GM21381 (cell line): Measurements from ENCODE around the gene SMAD2.
"Not testable (repeated sequence)": the region's sequence is repeated elsewhere in the genome, so short reads cannot be mapped to it uniquely, and the experiment has no call there.

Experiments
- ATAC-seq: cut with Tn5 transposase; IDR thresholded peaks from one replicate; pipeline ENCODE4 v1.9.1; 2021; ENCODE audit warnings: mild to moderate bottlenecking, moderate library complexity; ENCODE audit not compliant: unreplicated experiment

Gene SMAD2

GRCh38 chr18:47799376-47799775 lies 131.1 kb downstream of the SMAD2 start:
- no peak for ATAC-seq

DNA sequence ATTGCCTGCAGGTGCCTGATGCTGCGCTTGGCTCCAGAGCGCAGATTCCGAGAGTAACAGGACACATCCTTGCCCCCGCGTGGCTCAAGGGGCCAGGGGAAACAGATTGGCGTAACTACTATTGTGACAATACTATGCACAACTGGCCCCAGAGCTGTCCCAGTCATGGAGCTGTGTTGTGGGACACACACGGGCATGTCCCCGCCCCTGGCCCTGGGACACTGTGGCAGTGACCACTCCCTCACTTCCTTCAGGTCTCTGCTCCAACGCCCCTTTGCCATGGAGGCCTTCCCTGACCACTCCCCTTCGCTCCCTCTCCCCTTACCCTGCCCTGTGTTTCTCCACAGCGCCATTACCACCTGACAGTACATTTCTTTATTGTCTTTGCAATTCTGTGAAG lies 132.1 kb downstream of the SMAD2 start:
- no peak for ATAC-seq

DNA sequence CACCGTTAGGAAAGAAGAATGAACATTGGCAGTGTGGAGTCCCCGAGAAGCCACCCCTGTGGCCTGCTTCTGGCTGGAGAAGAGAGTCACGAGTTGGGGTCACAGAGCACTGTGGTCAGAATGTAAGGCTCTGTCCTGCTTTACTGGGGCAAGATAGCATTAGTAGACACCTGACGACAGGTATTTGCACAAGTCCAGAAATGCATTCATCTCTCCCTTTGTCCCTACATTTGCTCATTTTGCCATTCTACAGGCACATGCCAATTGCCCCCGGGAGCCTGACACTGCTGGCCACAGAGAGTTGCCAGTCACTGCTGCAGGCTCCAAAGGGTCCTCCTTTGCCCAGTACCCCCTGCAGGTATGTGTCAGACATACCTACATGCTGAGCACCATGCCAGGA lies 133.3 kb downstream of the SMAD2 start:
- ATAC-seq: no peak

GRCh38 chr18:47795434-47795814 lies 135.0 kb downstream of the SMAD2 start:
- no peak for ATAC-seq

- no peak for ATAC-seq
Measured at GRCh38 chr18:47794725-47795433, 135.6 kb downstream of the SMAD2 start.

DNA sequence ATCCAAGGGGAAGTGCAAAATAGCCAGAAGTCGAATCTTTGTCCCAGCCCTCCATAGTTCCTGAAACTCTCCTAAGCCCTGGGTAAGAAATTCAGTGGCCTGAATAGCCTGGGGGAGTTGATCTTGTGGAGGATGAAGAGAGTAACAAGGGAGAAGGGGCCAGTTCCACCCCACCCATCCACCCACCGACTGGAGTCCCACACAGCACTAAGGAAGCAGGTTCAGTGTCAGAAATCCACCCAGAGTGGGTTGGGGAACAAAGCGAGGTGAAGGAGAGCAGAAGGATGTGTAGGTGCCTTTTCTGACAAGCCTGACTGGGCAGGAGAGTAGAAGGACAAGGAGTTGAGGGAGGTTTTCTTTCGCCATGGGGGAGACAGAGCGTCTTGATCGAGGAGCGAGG lies 136.8 kb downstream of the SMAD2 start:
- ATAC-seq: no peak

DNA sequence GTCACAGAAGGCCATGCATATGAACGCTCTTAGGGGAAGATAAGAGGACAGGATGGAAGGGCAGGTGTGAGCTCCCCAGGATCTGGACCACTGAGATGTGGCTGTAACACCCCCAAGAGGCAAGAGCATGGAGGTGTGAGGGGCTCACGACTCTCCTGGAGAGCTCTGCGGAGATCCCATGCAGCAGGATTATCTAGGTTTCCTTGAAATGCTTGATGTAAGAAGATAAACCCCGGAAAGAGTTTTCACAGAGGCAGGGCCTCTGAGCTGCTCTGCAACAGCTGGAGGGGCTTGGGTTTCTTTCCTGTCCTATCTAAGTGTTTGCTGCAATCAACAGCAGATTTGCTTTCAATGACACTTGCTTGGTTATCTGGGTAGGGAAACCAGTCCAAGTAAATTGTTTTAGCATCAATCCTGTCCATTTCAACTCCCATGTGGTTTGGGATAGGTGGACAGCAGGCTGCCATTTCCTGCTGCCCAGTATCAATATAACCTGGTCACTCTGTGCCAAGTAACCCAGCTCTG lies 138.9 kb downstream of the SMAD2 start:
- ATAC-seq: no peak

DNA sequence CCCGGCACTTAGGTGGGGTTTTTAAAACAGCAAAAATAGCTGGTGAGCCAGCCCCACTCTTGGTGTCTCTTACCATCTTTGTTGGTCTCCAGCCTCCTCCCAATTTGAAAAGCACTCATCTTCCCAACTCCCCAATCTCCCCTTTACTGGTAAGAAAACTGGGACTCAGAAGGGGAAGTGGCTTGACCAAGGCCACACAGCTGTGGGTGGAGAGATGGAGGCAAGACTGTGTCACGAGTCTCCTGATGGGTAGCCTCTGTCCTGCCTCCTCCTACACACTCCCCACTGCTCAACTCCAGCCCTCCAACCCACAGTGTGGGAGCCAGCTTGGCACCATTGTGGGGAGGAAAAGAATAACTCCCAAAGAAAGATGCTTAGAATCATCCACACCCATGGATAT lies 140.4 kb downstream of the SMAD2 start:
- no peak for ATAC-seq

DNA sequence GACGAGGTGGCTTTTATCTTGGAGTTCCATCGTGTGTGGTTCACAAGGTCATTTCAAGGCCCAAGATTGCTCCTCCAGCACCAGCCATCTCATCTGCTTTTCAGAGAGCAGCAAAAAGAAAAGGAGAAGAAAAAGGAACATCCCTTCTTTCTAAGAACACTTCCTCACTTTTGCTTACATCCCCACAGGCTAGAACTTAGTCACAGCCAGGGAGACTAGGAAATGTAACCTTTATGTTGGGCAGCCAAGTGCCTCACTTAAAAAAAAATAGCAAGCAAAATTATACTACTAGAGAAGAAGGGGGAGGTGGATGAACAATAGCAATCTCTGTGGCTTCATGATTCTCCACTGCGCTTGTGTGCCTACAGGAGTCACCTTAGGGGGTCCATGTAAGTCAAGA lies 141.8 kb downstream of the SMAD2 start:
- ATAC-seq: no peak

- no peak for ATAC-seq
Measured at GRCh38 chr18:47781561-47781960, 148.9 kb downstream of the SMAD2 start.

- no peak for ATAC-seq
Measured at GRCh38 chr18:47780011-47780725, 150.3 kb downstream of the SMAD2 start.

GRCh38 chr18:47779381-47779780 lies 151.1 kb downstream of the SMAD2 start:
- ATAC-seq: no peak

DNA sequence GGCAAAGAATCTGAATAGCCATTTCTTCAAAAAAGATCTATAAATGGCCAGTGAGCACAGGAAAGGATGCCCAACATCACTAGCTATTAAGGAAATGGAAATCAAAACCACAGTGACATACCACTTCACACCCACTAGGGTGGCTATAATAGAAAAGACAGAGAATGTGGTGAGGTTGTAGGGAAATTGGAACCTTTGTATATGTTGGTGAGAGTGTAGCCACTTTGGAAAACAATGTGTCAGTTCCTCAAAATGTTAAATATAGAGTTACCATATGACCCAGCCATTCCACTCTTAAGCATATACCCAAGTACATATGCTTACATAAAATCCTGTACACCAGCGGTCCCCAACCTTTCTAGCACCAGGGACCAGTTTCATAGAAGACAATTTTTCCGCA lies 152.8 kb downstream of the SMAD2 start:
- no peak for ATAC-seq

GRCh38 chr18:47775961-47776360 lies 154.5 kb downstream of the SMAD2 start:
- ATAC-seq: no peak

DNA sequence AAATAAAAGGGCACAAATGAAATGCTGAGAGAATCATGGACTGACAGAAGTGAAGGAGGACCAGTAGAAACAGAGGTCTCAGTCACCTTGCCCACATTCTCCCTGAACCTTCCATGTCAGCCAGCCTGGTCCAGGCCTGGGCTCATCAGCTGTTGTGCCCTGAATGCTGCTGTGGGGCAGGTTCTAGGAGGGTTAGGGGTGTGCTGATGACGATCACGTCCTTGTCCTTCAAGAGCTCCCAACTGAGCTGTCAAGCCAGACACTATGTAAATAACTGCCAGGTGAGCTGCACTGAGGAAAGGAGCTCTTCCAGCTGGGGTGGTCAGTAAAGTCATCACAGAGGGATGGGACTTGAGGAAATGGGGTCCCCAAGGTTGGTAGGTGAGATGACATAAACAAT lies 156.5 kb downstream of the SMAD2 start:
- ATAC-seq: no peak

GRCh38 chr18:47772374-47773248 lies 157.8 kb downstream of the SMAD2 start:
- no peak for ATAC-seq

GRCh38 chr18:47771922-47772321 lies 158.5 kb downstream of the SMAD2 start:
- ATAC-seq: no peak

GRCh38 chr18:47767699-47768098 lies 162.8 kb downstream of the SMAD2 start:
- no peak for ATAC-seq

DNA sequence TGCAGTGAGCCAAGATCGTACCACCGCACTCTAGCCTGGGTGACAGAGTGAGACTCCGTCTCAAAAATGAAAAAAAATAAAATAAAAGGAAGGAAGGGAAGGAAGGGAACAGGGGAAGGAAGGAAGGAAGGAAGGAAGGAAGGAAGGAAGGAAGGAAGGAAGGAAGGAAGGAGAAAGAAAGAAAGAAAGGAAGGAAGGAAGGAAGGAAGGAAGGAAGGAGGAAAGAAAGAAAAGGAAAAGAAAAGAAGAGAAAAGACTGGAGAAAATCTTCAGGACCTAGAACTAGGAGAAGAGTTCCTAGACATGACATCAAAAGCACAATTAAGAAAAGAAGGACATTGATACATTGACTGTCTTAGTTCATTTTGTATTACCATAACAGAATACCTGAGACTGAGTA lies 163.3 kb downstream of the SMAD2 start:
- not testable (repeated sequence) for ATAC-seq
